C4-2B (cell line): ENCODE measurements around the gene HIGD1C.

Source experiments
- H3K27ac ChIP-seq: fragments of 450-650 bp; 2 replicates; pipeline ENCODE4 v1.5.1; 2017
- CTCF ChIP-seq: fragments of 450-650 bp; conservative IDR thresholded peaks from 2 replicates; pipeline ENCODE4 v1.5.1; 2017; ENCODE audit warnings: mild to moderate bottlenecking
- ZFX ChIP-seq: fragments of 450-650 bp; IDR thresholded peaks from 2 replicates; pipeline ENCODE4 v1.6.1; 2017

The HIGD1C gene

GRCh38 chr12:50923361-50924130 lies 28.8 kb upstream of the HIGD1C start:
- TF ChIP-seq ZFX (no peak), CTCF (no peak)
- peak overlapping the region; percentile 71; the same call in 1 of the 2 replicates for H3K27ac ChIP-seq

- peak overlapping the region; percentile 71; the same call in 1 of the 2 replicates for H3K27ac ChIP-seq
- TF ChIP-seq ZFX = no peak
- TF ChIP-seq CTCF = no peak
Observed at GRCh38 chr12:50924131-50924438, 28.3 kb upstream of the HIGD1C start.

- no peak for TF ChIP-seq ZFX
- no peak for TF ChIP-seq CTCF
- H3K27ac ChIP-seq = peak overlapping the region; percentile 71
Observed at GRCh38 chr12:50924439-50925341, 27.7 kb upstream of the HIGD1C start.

GRCh38 chr12:50925342-50925651 lies 27.0 kb upstream of the HIGD1C start:
- TF ChIP-seq CTCF (no peak), ZFX (no peak)
- H3K27ac ChIP-seq = peak overlapping the region; percentile 71

GRCh38 chr12:50925920-50926319 lies 26.4 kb upstream of the HIGD1C start:
- no peak for TF ChIP-seq CTCF
- TF ChIP-seq ZFX = no peak
- H3K27ac ChIP-seq = no peak overlapping the region

- no peak for TF ChIP-seq ZFX
- no peak for TF ChIP-seq CTCF
- H3K27ac ChIP-seq = no peak overlapping the region
Observed at GRCh38 chr12:50926415-50926814, 25.9 kb upstream of the HIGD1C start.

GRCh38 chr12:50926932-50927331 lies 25.4 kb upstream of the HIGD1C start:
- peak overlapping the region; percentile 53 for H3K27ac ChIP-seq

- TF ChIP-seq ZFX (no peak), CTCF (no peak)
- peak overlapping the region; percentile 66 for H3K27ac ChIP-seq
Observed at GRCh38 chr12:50927356-50927755, 25.0 kb upstream of the HIGD1C start.
